Inflammatory macrophage (primary cell): ENCODE data around the gene CREBBP.

Experiments
- DNase-seq, 2 donors: peaks; one replicate each; pipeline ENCODE4 v3.0.0-alpha.2; 2020 to 2022

CREBBP gene

GRCh38 chr16:3793161-3793576 is 87.3 kb downstream of the CREBBP start:
- no peak for DNase-seq

- no peak for DNase-seq
Measured at GRCh38 chr16:3792472-3793012, 88.0 kb downstream of the CREBBP start.

- no peak for DNase-seq
Measured at GRCh38 chr16:3791701-3792100, 88.8 kb downstream of the CREBBP start.

- no peak for DNase-seq
Measured at GRCh38 chr16:3789375-3790099, 91.0 kb downstream of the CREBBP start.

- DNase-seq: no peak
Measured at GRCh38 chr16:3788711-3789374, 91.7 kb downstream of the CREBBP start.

GRCh38 chr16:3787924-3788661 is 92.4 kb downstream of the CREBBP start:
- no peak for DNase-seq

- no peak for DNase-seq
Measured at GRCh38 chr16:3785413-3785812, 95.1 kb downstream of the CREBBP start.

- DNase-seq: no peak
Measured at GRCh38 chr16:3783516-3783915, 97.0 kb downstream of the CREBBP start.

- no peak for DNase-seq
Measured at GRCh38 chr16:3782566-3782965, 97.9 kb downstream of the CREBBP start.

- no peak for DNase-seq
Measured at GRCh38 chr16:3781421-3781820, 99.1 kb downstream of the CREBBP start.

- peak; percentile 9 to 28 for DNase-seq
Measured at GRCh38 chr16:3780570-3780969, 99.9 kb downstream of the CREBBP start.

GRCh38 chr16:3776316-3776715 is 104.2 kb downstream of the CREBBP start:
- no peak for DNase-seq

- DNase-seq: no peak
Measured at GRCh38 chr16:3774819-3775218, 105.7 kb downstream of the CREBBP start.

GRCh38 chr16:3774156-3774767 is 106.3 kb downstream of the CREBBP start:
- no peak for DNase-seq

- DNase-seq: no peak
Measured at GRCh38 chr16:3773663-3774062, 106.8 kb downstream of the CREBBP start.

GRCh38 chr16:3771513-3771912 is 109.0 kb downstream of the CREBBP start:
- no peak for DNase-seq

GRCh38 chr16:3770530-3770929 is 110.0 kb downstream of the CREBBP start:
- DNase-seq: no peak

GRCh38 chr16:3769942-3770341 is 110.6 kb downstream of the CREBBP start:
- DNase-seq: no peak

- no peak for DNase-seq
Measured at GRCh38 chr16:3769013-3769412, 111.5 kb downstream of the CREBBP start.

- DNase-seq: peak in 1 of 2 donors; percentile 34
Measured at GRCh38 chr16:3767333-3767986, 113.1 kb downstream of the CREBBP start.

GRCh38 chr16:3766177-3766576 is 114.3 kb downstream of the CREBBP start:
- DNase-seq: no peak

GRCh38 chr16:3764409-3764808 is 116.1 kb downstream of the CREBBP start:
- no peak for DNase-seq
